Stimulated activated CD8-positive, alpha-beta memory T cell treated with anti-CD3 and anti-CD28 coated beads, Interleukin-4, amount 100 ng/mL, for 48 hours (primary cell): ENCODE results near the gene OR2C1.
A peak's percentile ranks its signal among the peaks of the same experiment; 100 is the strongest.

Experiments
- DNase-seq: peaks from one replicate; pipeline ENCODE4 v3.0.0-alpha.2; 2020

OR2C1 gene

DNA sequence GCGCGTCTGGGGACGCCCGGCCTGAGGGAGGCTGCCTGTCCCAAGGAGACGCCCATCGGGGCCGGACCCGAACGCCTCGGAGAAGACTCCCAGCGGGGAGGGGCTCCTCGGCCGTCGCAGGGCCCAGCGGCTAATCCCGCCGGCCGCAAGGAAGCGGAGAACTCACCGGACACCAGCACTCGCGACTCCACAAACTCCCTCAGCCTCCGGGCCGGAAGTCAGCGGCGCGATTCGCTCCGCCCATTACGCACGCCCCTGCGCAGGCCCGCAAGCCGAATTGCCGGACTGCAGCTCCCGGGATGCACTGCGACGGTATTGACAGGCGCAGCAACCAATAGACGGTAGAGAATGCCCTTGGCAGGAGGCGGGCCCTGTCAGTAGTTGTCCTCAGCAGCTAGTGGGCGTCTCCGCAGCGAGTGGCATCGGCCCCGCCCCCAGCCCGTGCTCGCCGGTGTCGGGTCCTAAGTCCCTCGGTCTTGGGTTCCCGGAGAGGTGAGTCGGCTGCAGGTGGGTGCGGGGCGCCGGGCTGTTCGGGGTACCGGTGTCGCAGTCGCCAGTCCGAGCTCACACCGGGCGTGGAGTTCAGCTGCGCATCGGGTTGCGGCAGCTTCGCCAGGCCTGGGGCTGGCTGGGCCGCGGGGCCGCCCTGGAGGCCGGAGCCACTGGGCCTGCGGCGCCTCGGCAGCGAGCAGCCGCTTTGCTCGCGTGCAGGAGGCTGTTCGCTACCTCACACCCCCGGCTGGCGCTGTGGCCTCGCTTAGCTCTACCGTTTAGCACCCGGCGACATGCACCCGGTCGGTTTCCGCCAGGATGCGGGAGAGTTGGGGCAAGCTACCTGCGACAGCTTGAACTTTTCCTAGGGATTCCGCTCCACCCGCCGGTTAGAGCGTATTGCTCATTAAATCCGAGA, 45.3 kb downstream of the OR2C1 start, which contains the start of the genes ZNF174 and ZSCAN32:
Gene ZNF174, plus strand, starts transcription at position 437 of the 910 bp plus-strand sequence. CDS start 790 bp downstream, outside the sequence.
Gene ZSCAN32, minus strand, starts transcription at position 226 of the 910 bp plus-strand sequence. CDS start 3,447 bp downstream, outside the sequence.
- peak; percentile 99 for DNase-seq

DNA sequence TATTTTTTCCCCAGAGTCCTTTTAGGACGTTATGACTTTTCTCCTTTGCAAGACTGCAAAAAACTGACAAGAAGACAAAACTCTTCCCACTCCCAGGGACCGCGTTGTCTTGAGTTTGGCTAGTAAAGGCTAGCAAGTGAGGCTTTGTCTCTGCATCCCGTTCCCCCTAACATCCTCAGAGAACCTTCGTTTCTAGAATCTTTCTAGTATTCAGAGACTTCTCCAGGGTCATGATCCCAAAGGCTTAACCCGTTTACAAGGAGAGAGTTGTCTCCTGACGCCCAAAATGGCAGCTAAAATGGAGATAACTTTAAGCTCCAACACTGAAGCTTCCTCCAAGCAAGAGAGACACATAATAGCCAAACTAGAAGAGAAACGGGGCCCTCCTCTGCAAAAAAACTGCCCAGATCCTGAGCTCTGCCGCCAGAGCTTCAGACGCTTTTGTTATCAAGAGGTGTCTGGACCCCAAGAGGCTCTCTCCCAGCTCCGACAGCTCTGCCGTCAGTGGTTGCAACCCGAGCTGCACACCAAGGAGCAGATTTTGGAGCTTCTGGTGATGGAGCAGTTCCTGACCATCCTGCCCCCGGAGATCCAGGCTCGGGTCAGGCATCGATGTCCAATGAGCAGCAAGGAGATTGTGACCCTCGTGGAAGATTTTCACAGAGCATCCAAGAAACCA, 46.2 kb downstream of the OR2C1 start:
- DNase-seq = peak; percentile 27
